Measurements from ENCODE around the gene EYS. TPM values are rescaled to one million over a fixed set of nuclear protein-coding genes. Genes with fewer than 3 reads are reported as not detected.

Gene EYS
- total RNA-seq, 1 experiment from 2014 or later = not detected

GRCh38 chr6:65706436-65706835, 590 bp downstream of the EYS start:
- Histone ChIP-seq H3K27me3 (ENCODE audit: insufficient read depth, low read length) (no peaks in the 10 kb centered on the region), H3K18ac (ENCODE audit: insufficient read length, low read depth, low read length) (no peak overlapping the region), H3K4ac (ENCODE audit: low read depth, low read length) (no peak overlapping the region), H3K9me3 (ENCODE audit: control insufficient read depth, low read depth, low read length) (no peaks in the 10 kb centered on the region), H2BK15ac (ENCODE audit: low read depth, low read length) (no peak overlapping the region), H3K27ac (ENCODE audit: insufficient read length, low read depth, low read length) (no peak overlapping the region), H3K23ac (ENCODE audit: insufficient read length, low read depth, low read length) (no peak overlapping the region), H3K4me2 (ENCODE audit: insufficient read depth, insufficient read length, low read length) (no peak overlapping the region), H3K56ac (ENCODE audit: insufficient read length, low read depth, low read length) (no peak overlapping the region), H3K79me2 (ENCODE audit: insufficient read depth, low read length) (no peaks in the 10 kb centered on the region), H2BK5ac (ENCODE audit: insufficient read length, low read length) (no peak overlapping the region), H2BK12ac (ENCODE audit: insufficient read length, low read depth, low read length) (no peak overlapping the region), H4K20me1 (ENCODE audit: control insufficient read depth, insufficient read depth, insufficient read length) (no peaks in the 10 kb centered on the region), H2BK120ac (ENCODE audit: low read depth, low read length, poor library complexity, severe bottlenecking) (no peak overlapping the region), H3K4me1 (ENCODE audit: insufficient read depth, low read length) (no peaks in the 10 kb centered on the region), H4K91ac (ENCODE audit: insufficient read length, low read depth, low read length) (no peak overlapping the region), H3K14ac (ENCODE audit: insufficient read depth, low read length) (no peak overlapping the region), H3K79me1 (ENCODE audit: insufficient read depth, low read depth, low read length, poor library complexity, severe bottlenecking) (no peaks in the 10 kb centered on the region), H4K8ac (replicated peaks; ENCODE audit: insufficient read length, low read depth, low read length) (no peak overlapping the region), H3K23me2 (ENCODE audit: insufficient read length, low read depth, low read length, poor library complexity, severe bottlenecking) (no peaks in the 10 kb centered on the region), H2AFZ (ENCODE audit: low read length) (no peak overlapping the region), H4K5ac (ENCODE audit: insufficient read length, low read depth, low read length) (no peak overlapping the region), H2AK5ac (ENCODE audit: insufficient read length, low read length) (no peak overlapping the region), H2BK20ac (ENCODE audit: low read depth, low read length, poor library complexity, severe bottlenecking) (no peak overlapping the region), H3T11ph (ENCODE audit: low read length) (no peak overlapping the region), H3K9ac (ENCODE audit: extremely low read depth, insufficient read length, low read length) (no peak overlapping the region)
- no peaks in the 10 kb centered on the region for H3K27me3 Mint-ChIP-seq (ENCODE audit: low read depth)
- WGBS (ENCODE audit: extremely low coverage, insufficient read length, low lambda C conversion rate) = no CpG with 5 or more reads among the region's 3 CpGs
- no peak for DNase-seq
- TF ChIP-seq CTCF (conservative IDR thresholded peaks at IDR 0.05) = no peak
- H3K27ac Mint-ChIP-seq = no peak overlapping the region
- no peak overlapping the region for H3K4me3 Mint-ChIP-seq
- peaks cover 3 to 15% of the 10 kb centered on the region in 2 experiments; a peak in 2 of 4 replicates for H3K4me1 Mint-ChIP-seq
- H3K9me3 Mint-ChIP-seq = no peaks in the 10 kb centered on the region; a peak in 1 of 5 replicates
- H3K36me3 Mint-ChIP-seq (ENCODE audit: insufficient read depth in 1 of 3, low read depth in 3 of 3) = no peaks in the 10 kb centered on the region
